ENCODE results near the gene MICAL3.

DNA sequence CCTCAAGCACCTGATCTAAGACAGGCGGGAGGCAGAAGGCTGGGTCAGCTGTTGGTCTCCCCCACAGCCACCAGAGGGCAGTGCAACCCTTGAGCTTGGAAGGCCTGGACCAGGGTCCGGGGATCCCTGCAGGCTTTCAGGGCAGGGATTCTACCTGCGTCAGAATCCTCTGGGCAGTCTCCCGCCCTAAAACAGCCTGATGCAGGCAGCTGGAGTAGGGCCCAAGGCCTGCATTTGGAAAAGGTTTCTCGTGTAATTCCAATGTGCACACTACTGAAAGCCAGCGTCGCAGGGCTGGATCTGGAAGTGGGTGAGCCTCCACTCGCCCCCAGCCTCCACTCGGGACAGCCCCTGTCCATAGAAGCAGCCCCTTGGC, 281.8 kb downstream of the MICAL3 start:
- TF ChIP-seq, protein P1, sequence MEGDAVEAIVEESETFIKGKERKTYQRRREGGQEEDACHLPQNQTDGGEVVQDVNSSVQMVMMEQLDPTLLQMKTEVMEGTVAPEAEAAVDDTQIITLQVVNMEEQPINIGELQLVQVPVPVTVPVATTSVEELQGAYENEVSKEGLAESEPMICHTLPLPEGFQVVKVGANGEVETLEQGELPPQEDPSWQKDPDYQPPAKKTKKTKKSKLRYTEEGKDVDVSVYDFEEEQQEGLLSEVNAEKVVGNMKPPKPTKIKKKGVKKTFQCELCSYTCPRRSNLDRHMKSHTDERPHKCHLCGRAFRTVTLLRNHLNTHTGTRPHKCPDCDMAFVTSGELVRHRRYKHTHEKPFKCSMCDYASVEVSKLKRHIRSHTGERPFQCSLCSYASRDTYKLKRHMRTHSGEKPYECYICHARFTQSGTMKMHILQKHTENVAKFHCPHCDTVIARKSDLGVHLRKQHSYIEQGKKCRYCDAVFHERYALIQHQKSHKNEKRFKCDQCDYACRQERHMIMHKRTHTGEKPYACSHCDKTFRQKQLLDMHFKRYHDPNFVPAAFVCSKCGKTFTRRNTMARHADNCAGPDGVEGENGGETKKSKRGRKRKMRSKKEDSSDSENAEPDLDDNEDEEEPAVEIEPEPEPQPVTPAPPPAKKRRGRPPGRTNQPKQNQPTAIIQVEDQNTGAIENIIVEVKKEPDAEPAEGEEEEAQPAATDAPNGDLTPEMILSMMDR (IDR thresholded peaks at IDR 0.05), result peak; percentile 59 to 76 (median 67)
- no peak for TF ChIP-seq POLR2A (IDR thresholded peaks at IDR 0.05)
